ENCODE results near the gene BAZ1A.

DNA sequence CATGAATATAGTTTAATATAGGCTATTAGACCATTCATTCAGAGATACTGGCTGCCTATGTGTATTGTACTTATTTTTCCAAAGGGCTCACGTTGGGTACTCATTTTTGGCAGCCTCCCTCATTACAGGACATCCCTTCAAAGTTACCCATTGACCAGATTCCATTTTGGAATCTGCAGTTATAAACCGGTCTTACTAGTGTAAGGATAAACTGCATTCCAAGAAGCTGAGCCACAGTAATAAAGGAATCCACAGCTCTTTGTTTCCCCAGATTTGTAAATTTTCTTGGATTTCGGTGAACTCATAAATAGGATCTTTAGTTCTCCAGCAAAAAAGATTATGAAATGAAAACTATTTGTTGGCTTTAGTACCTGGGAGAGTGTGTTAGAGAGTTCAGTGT is 141.9 kb downstream of the BAZ1A start:
- TF ChIP-seq POLR2AphosphoS5 (IDR thresholded peaks at IDR 0.05; ENCODE audit: low read depth, low read length) (no peak), TAF1 (IDR thresholded peaks at IDR 0.05; ENCODE audit: borderline replicate concordance, insufficient read depth, low read length) (no peak)
